Measurements from ENCODE around the gene RAB20. TPM values are rescaled to one million over a fixed set of nuclear protein-coding genes. Genes with fewer than 3 reads are reported as not detected.

RAB20 gene
- total and polyA plus RNA-seq, 4 donors, result 35.8 to 118 (median 45.4) TPM

DNA sequence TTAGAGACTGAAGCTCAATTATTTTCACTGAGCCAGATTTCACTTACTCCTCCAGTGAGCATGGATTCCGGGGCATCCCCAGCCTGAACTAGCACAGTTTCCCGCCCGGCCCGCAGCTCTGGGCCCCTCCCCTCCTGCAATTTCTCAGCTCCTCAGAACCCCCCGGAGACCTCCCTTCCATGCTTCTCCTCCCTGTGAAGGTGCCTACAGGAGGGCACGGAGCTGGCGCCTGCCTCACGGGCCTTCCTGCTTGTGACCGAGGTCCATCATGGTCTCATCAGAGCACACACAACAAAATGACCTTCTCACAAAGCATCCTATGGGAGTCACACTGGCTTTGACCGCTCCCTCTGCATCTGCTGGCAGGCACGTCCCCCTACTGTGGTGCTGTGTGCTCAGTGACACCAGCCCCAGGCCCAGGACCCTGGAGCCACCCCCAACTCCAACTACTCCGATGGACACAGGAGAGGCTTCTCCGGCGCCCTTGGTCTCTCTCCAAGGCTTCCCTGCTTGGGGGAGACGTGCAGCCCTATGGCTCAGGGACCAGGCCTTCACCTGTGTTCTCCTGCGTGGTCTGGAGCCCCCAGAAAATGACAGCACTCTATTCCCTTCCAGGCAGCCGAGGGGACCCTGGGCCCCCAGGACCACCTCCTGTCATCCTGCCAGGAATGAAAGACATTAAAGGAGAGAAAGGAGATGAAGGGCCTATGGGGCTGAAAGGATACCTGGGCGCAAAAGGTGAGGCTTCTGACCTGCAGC lies 77.1 kb downstream of the RAB20 start:
- DNase-seq (no peak), ATAC-seq (ENCODE audit: insufficient read depth, low FRiP score) (no peak)
- WGBS, 2 donors, result 91 to 92% methylated on average over 18 of the region's 18 CpGs
- H3K9me3 ChIP-seq (ENCODE audit: control insufficient read depth in 4 of 4, insufficient read depth in 3 of 4, low read length in 3 of 4), result no peaks in the 10 kb centered on the region
- peaks cover 12 to 31% (median 23%) of the 10 kb centered on the region in 4 donors for H3K36me3 ChIP-seq (ENCODE audit: control insufficient read depth in 4 of 4, insufficient read depth in 4 of 4, low read length in 4 of 4)
- TF ChIP-seq, protein P1, sequence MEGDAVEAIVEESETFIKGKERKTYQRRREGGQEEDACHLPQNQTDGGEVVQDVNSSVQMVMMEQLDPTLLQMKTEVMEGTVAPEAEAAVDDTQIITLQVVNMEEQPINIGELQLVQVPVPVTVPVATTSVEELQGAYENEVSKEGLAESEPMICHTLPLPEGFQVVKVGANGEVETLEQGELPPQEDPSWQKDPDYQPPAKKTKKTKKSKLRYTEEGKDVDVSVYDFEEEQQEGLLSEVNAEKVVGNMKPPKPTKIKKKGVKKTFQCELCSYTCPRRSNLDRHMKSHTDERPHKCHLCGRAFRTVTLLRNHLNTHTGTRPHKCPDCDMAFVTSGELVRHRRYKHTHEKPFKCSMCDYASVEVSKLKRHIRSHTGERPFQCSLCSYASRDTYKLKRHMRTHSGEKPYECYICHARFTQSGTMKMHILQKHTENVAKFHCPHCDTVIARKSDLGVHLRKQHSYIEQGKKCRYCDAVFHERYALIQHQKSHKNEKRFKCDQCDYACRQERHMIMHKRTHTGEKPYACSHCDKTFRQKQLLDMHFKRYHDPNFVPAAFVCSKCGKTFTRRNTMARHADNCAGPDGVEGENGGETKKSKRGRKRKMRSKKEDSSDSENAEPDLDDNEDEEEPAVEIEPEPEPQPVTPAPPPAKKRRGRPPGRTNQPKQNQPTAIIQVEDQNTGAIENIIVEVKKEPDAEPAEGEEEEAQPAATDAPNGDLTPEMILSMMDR (IDR thresholded peaks at IDR 0.05; ENCODE audit: control extremely low read depth, extremely low read depth), result no peak
- no peaks in the 10 kb centered on the region for H3K27me3 ChIP-seq (ENCODE audit: control insufficient read depth in 3 of 3, insufficient read depth in 3 of 3, low read length in 2 of 3)
- no peak overlapping the region for H3K9ac ChIP-seq (ENCODE audit: insufficient read depth in 1 of 2, low read length in 2 of 2)
- no peak overlapping the region for H3K27ac ChIP-seq (ENCODE audit: low read depth in 1 of 2, low read length in 1 of 2)
- no peak overlapping the region for H3K4me3 ChIP-seq
- H3K4me1 ChIP-seq (ENCODE audit: control insufficient read depth in 5 of 5, insufficient read depth in 5 of 5, low read length in 5 of 5), result no peaks in the 10 kb centered on the region

DNA sequence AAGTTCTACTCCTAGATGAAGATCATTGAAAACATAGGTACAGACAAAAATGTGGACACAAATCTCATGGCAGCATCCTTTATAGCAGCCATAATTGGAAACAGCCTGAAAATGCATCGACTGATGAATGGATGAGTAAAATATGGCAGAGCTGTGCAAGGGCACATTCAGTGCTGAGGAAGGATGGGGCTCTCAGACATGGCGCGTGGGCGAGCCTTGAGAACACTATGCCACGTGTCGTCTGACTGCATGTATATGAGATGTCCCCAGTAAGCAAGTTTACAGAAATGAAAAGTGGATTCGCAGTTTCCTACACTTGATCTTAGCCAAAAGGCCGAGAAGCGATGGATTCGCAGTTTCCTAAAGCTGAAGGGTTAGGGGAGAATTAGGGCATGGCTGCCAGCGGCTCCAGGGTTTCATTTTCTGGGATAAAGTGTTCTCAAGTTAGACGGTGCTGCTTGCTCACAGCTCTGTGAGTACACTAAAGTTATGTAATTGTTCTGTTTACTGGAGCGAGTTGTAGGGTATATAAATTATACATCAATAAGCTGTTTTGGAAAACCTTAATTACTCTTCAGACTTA lies 78.0 kb downstream of the RAB20 start:
- no peak overlapping the region for H3K27ac ChIP-seq (ENCODE audit: low read depth in 1 of 2, low read length in 1 of 2)

DNA sequence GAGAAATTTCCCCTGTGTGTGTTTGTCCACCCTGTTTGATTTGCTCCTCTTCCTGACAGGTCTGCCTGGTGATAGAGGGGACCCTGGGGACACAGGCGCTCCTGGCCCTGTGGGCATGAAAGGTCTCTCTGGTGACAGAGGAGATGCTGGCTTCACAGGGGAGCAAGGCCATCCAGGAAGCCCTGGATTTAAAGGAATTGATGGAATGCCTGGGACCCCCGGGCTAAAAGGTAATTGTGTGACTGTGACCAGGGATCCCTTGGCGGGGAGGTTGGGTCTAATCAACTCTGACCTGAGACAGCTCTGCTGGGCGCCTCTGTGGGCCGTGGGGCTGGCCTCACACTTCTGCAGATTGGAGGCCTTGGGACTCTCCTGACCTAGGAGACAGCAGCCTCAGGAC lies 81.4 kb downstream of the RAB20 start:
- DNase-seq (no peak), ATAC-seq (ENCODE audit: insufficient read depth, low FRiP score) (no peak)
- TF ChIP-seq, protein P1 (IDR thresholded peaks at IDR 0.05; ENCODE audit: control extremely low read depth, extremely low read depth), result no peak
- no peaks in the 10 kb centered on the region for H3K27me3 ChIP-seq (ENCODE audit: control insufficient read depth in 3 of 3, insufficient read depth in 3 of 3, low read length in 2 of 3)
- H3K9me3 ChIP-seq (ENCODE audit: control insufficient read depth in 4 of 4, insufficient read depth in 3 of 4, low read length in 3 of 4), result no peaks in the 10 kb centered on the region
- H3K27ac ChIP-seq (ENCODE audit: low read depth in 1 of 2, low read length in 1 of 2), result no peak overlapping the region
- peaks cover 20 to 31% (median 24%) of the 10 kb centered on the region in 4 donors for H3K36me3 ChIP-seq (ENCODE audit: control insufficient read depth in 4 of 4, insufficient read depth in 4 of 4, low read length in 4 of 4)
- H3K9ac ChIP-seq (ENCODE audit: insufficient read depth in 1 of 2, low read length in 2 of 2), result no peak overlapping the region
- WGBS, 2 donors, result 70 to 86% methylated on average over 5 of the region's 5 CpGs
- peaks cover 0 to 4% (median 0%) of the 10 kb centered on the region in 5 donors for H3K4me1 ChIP-seq (ENCODE audit: control insufficient read depth in 5 of 5, insufficient read depth in 5 of 5, low read length in 5 of 5)
- no peak overlapping the region for H3K4me3 ChIP-seq

More for the DNA sequence above, 78.0 kb downstream of the RAB20 start:
- Histone ChIP-seq H3K4me1 (ENCODE audit: control insufficient read depth in 5 of 5, insufficient read depth in 5 of 5, low read length in 5 of 5) (no peaks in the 10 kb centered on the region), H3K9me3 (ENCODE audit: control insufficient read depth in 4 of 4, insufficient read depth in 3 of 4, low read length in 3 of 4) (no peaks in the 10 kb centered on the region), H3K36me3 (ENCODE audit: control insufficient read depth in 4 of 4, insufficient read depth in 4 of 4, low read length in 4 of 4) (peaks cover 16 to 37% (median 22%) of the 10 kb centered on the region in 4 donors), H3K4me3 (no peak overlapping the region), H3K27me3 (ENCODE audit: control insufficient read depth in 3 of 3, insufficient read depth in 3 of 3, low read length in 2 of 3) (no peaks in the 10 kb centered on the region), H3K9ac (ENCODE audit: insufficient read depth in 1 of 2, low read length in 2 of 2) (no peak overlapping the region)
- TF ChIP-seq, protein P1 (IDR thresholded peaks at IDR 0.05; ENCODE audit: control extremely low read depth, extremely low read depth), result no peak
- ATAC-seq (ENCODE audit: insufficient read depth, low FRiP score), result no peak
- no peak for DNase-seq
- WGBS, 2 donors, result 87% methylated on average over 13 of the region's 13 CpGs

Measured in lung (tissue), 12 donors.